ENCODE measurements around the gene MBLAC1. TPM values are rescaled to one million over a fixed set of nuclear protein-coding genes. Genes with fewer than 3 reads are reported as not detected.

Gene MBLAC1
- total and polyA plus RNA-seq, 9 of the 15 experiments (the other 6 are each of a cell fraction or from before 2014, with no cell fraction given), result 0.03 to 3.1 (median 0.52) TPM

DNA sequence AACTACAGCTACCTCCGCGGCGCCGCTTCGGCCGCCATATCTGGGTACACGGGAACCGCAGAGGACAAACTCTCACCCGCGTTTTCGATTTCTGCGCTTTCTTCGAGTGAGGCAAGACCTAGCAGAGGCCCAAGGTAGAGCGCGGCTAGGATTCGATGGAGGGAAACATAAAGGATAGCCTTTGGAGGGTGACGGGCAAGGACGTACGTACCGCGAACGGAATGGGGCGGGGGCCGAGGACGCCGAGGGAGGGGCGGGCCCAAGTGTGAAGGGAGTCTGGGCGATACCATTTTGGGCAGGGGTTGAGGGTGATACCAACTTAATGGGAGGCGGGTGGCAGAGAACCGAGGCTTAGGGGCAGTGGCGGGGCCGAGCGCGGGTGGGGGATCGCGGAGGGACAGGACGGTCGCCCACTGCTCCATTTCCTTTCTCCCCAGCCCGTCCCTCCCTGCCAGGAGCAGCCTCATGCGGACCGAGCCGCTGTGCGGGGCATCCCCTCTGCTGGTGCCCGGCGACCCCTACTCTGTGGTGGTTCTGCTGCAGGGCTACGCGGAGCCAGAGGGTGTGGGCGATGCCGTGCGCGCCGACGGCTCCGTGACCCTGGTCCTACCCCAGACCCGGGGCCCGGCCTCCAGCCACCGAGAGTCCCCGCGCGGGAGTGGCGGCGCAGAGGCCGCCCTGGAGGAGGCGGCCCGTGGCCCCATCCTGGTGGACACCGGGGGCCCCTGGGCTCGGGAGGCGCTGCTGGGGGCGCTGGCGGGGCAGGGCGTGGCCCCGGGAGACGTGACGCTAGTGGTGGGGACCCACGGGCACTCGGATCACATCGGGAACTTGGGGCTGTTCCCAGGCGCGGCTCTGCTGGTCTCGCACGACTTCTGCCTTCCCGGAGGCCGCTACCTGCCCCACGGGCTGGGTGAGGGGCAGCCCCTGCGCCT lies at the start of gene MBLAC1 (continued):
- TF ChIP-seq LEF1 (IDR thresholded peaks at IDR 0.05), result no peak
- TF ChIP-seq ZFP30 (CRISPR knock-in tag; IDR thresholded peaks at IDR 0.05; ENCODE audit: borderline replicate concordance), result no peak
- 0 out of 2 replicates have a peak, but pooled peaks have one; percentile 2 for TF ChIP-seq FOSL1 (tag; conservative IDR thresholded peaks at IDR 0.05)
- no peak for TF ChIP-seq FOXK1 (CRISPR knock-in tag; IDR thresholded peaks at IDR 0.05; ENCODE audit: borderline replicate concordance)
- TF ChIP-seq, protein P1, sequence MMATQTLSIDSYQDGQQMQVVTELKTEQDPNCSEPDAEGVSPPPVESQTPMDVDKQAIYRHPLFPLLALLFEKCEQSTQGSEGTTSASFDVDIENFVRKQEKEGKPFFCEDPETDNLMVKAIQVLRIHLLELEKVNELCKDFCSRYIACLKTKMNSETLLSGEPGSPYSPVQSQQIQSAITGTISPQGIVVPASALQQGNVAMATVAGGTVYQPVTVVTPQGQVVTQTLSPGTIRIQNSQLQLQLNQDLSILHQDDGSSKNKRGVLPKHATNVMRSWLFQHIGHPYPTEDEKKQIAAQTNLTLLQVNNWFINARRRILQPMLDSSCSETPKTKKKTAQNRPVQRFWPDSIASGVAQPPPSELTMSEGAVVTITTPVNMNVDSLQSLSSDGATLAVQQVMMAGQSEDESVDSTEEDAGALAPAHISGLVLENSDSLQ (IDR thresholded peaks at IDR 0.05), result no peak
- TF ChIP-seq, protein P2, sequence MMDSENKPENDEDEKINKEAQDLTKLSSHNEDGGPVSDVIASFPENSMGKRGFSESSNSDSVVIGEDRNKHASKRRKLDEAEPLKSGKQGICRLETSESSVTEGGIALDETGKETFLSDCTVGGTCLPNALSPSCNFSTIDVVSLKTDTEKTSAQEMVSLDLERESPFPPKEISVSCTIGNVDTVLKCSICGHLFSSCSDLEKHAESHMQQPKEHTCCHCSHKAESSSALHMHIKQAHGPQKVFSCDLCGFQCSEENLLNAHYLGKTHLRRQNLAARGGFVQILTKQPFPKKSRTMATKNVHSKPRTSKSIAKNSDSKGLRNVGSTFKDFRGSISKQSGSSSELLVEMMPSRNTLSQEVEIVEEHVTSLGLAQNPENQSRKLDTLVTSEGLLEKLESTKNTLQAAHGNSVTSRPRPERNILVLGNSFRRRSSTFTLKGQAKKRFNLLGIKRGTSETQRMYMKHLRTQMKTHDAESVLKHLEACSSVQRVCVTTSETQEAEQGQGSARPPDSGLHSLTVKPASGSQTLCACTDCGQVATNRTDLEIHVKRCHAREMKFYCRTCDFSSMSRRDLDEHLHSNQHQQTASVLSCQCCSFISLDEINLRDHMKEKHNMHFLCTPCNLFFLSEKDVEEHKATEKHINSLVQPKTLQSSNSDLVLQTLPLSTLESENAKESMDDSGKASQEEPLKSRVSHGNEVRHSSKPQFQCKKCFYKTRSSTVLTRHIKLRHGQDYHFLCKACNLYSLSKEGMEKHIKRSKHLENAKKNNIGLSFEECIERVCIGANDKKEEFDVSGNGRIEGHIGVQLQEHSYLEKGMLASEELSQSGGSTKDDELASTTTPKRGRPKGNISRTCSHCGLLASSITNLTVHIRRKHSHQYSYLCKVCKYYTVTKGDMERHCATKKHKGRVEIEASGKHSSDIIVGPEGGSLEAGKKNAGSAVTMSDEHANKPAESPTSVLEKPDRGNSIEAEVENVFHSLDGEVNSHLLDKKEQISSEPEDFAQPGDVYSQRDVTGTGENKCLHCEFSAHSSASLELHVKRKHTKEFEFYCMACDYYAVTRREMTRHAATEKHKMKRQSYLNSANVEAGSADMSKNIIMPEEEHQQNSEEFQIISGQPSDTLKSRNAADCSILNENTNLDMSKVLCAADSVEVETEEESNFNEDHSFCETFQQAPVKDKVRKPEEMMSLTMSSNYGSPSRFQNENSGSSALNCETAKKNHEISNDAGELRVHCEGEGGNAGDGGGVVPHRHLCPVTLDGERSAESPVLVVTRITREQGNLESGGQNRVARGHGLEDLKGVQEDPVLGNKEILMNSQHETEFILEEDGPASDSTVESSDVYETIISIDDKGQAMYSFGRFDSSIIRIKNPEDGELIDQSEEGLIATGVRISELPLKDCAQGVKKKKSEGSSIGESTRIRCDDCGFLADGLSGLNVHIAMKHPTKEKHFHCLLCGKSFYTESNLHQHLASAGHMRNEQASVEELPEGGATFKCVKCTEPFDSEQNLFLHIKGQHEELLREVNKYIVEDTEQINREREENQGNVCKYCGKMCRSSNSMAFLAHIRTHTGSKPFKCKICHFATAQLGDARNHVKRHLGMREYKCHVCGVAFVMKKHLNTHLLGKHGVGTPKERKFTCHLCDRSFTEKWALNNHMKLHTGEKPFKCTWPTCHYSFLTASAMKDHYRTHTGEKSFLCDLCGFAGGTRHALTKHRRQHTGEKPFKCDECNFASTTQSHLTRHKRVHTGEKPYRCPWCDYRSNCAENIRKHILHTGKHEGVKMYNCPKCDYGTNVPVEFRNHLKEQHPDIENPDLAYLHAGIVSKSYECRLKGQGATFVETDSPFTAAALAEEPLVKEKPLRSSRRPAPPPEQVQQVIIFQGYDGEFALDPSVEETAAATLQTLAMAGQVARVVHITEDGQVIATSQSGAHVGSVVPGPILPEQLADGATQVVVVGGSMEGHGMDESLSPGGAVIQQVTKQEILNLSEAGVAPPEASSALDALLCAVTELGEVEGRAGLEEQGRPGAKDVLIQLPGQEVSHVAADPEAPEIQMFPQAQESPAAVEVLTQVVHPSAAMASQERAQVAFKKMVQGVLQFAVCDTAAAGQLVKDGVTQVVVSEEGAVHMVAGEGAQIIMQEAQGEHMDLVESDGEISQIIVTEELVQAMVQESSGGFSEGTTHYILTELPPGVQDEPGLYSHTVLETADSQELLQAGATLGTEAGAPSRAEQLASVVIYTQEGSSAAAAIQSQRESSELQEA (IDR thresholded peaks at IDR 0.05; ENCODE audit: low read depth), result peak; percentile 86
- TF ChIP-seq ZNF75A (CRISPR knock-in tag; IDR thresholded peaks at IDR 0.05), result no peak
- no peak for TF ChIP-seq ZNF77 (CRISPR knock-in tag; IDR thresholded peaks at IDR 0.05)
- TF ChIP-seq, protein P3, sequence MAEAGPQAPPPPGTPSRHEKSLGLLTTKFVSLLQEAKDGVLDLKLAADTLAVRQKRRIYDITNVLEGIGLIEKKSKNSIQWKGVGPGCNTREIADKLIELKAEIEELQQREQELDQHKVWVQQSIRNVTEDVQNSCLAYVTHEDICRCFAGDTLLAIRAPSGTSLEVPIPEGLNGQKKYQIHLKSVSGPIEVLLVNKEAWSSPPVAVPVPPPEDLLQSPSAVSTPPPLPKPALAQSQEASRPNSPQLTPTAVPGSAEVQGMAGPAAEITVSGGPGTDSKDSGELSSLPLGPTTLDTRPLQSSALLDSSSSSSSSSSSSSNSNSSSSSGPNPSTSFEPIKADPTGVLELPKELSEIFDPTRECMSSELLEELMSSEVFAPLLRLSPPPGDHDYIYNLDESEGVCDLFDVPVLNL (CRISPR knock-in tag; IDR thresholded peaks at IDR 0.05; ENCODE audit: low read depth), result no peak
- TF ChIP-seq ZNF140 (CRISPR knock-in tag; IDR thresholded peaks at IDR 0.05), result no peak
- TF ChIP-seq HNRNPL (IDR thresholded peaks at IDR 0.05; ENCODE audit: low read depth, low read length), result peak; percentile 12; the same call in 1 of the 2 replicates
- TF ChIP-seq SPI1 (IDR thresholded peaks at IDR 0.05; ENCODE audit: borderline replicate concordance, low read depth, low read length), result no peak
- TF ChIP-seq, protein P4, sequence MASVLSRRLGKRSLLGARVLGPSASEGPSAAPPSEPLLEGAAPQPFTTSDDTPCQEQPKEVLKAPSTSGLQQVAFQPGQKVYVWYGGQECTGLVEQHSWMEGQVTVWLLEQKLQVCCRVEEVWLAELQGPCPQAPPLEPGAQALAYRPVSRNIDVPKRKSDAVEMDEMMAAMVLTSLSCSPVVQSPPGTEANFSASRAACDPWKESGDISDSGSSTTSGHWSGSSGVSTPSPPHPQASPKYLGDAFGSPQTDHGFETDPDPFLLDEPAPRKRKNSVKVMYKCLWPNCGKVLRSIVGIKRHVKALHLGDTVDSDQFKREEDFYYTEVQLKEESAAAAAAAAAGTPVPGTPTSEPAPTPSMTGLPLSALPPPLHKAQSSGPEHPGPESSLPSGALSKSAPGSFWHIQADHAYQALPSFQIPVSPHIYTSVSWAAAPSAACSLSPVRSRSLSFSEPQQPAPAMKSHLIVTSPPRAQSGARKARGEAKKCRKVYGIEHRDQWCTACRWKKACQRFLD (CRISPR knock-in tag; IDR thresholded peaks at IDR 0.05), result peak; percentile 6; the same call in 1 of the 2 replicates
- no peak for TF ChIP-seq HMGN3 (IDR thresholded peaks at IDR 0.05; ENCODE audit: borderline replicate concordance, extremely low read depth, insufficient read length, low read depth, low read length)
- TF ChIP-seq PML (IDR thresholded peaks at IDR 0.05; ENCODE audit: low read length), result peak; percentile 67; the same call in 1 of the 2 replicates
